HFFc6 (cell line): ENCODE measurements around the gene PGAM2. TPM values are rescaled to one million over a fixed set of nuclear protein-coding genes. Genes with fewer than 3 reads are reported as not detected.

Experiments
- DNase-seq: peaks from one replicate; pipeline ENCODE4 v3.0.0-alpha.2; 2018
- H3K27ac Mint-ChIP-seq: 2 replicates; pipeline ENCODE4 v1.8.0; 2020; ENCODE audit warnings: mild to moderate bottlenecking, mixed read lengths
- H3K27me3 Mint-ChIP-seq: 2 replicates; pipeline ENCODE4 v1.8.0; 2021; ENCODE audit warnings: mild to moderate bottlenecking, moderate library complexity, mixed read lengths; ENCODE audit not compliant: insufficient read depth
- H3K36me3 Mint-ChIP-seq: 2 replicates; pipeline ENCODE4 v1.8.0; 2021; ENCODE audit warnings: low read depth, mixed read lengths
- H3K4me1 Mint-ChIP-seq: 2 replicates; pipeline ENCODE4 v1.8.0; 2020; ENCODE audit warnings: low read depth, mixed read lengths
- H3K4me3 Mint-ChIP-seq: 2 replicates; pipeline ENCODE4 v1.8.0; 2020; ENCODE audit warnings: mild to moderate bottlenecking, moderate library complexity, mixed read lengths
- H3K9me3 Mint-ChIP-seq: 2 replicates; pipeline ENCODE4 v1.8.0; 2020; ENCODE audit warnings: mild to moderate bottlenecking, mixed read lengths
- CTCF ChIP-seq: fragments of 200-600 bp; sonication (generic); IDR thresholded peaks from 2 replicates; pipeline ENCODE4 v1.5.0; 2021; ENCODE audit warnings: antibody characterized with exemption, mild to moderate bottlenecking
- total RNA-seq, 6 experiments: library from RNA; stranded (reverse); fragmentation: NEBNext Ultra II Directional; extraction: Animal tissue kit (Norgen Biotek cat#: 25700); gene quantifications; 2 replicates in 1 of 6; 3 replicates in 5 of 6; pipeline ENCODE4 v1.2.3, GENCODE V29; 2021

PGAM2 gene
- total RNA-seq, 6 experiments from 2014 or later = 0.26 to 0.51 (median 0.35) TPM; not detected in 2

GRCh38 chr7:44098092-44099068 is 33.0 kb upstream of the PGAM2 start:
- DNase-seq = no peak
- Mint-ChIP-seq H3K27ac (no peak overlapping the region), H3K9me3 (no peaks in the 10 kb centered on the region), H3K36me3 (no peaks in the 10 kb centered on the region), H3K4me1 (peaks cover 40% of the 10 kb centered on the region), H3K27me3 (no peaks in the 10 kb centered on the region; the same call in 1 of the 2 replicates), H3K4me3 (no peak overlapping the region)
- TF ChIP-seq CTCF = no peak

GRCh38 chr7:44097064-44097932 is 31.9 kb upstream of the PGAM2 start:
- H3K4me1 Mint-ChIP-seq = peaks cover 36% of the 10 kb centered on the region
- TF ChIP-seq CTCF = no peak
- H3K36me3 Mint-ChIP-seq = no peaks in the 10 kb centered on the region
- H3K9me3 Mint-ChIP-seq = no peaks in the 10 kb centered on the region
- H3K27ac Mint-ChIP-seq = no peak overlapping the region
- no peak for DNase-seq
- H3K27me3 Mint-ChIP-seq = no peaks in the 10 kb centered on the region; the same call in 1 of the 2 replicates
- no peak overlapping the region for H3K4me3 Mint-ChIP-seq

GRCh38 chr7:44096326-44096881 is 31.0 kb upstream of the PGAM2 start:
- no peak for DNase-seq
- peaks cover 30% of the 10 kb centered on the region for H3K4me1 Mint-ChIP-seq
- no peak overlapping the region for H3K27ac Mint-ChIP-seq
- H3K36me3 Mint-ChIP-seq = no peaks in the 10 kb centered on the region
- no peaks in the 10 kb centered on the region; the same call in 1 of the 2 replicates for H3K27me3 Mint-ChIP-seq
- no peak for TF ChIP-seq CTCF
- H3K9me3 Mint-ChIP-seq = no peaks in the 10 kb centered on the region
- no peak overlapping the region for H3K4me3 Mint-ChIP-seq

GRCh38 chr7:44095781-44096180 is 30.4 kb upstream of the PGAM2 start:
- Mint-ChIP-seq H3K9me3 (no peaks in the 10 kb centered on the region), H3K27me3 (no peaks in the 10 kb centered on the region; the same call in 1 of the 2 replicates), H3K4me1 (peaks cover 30% of the 10 kb centered on the region), H3K27ac (no peak overlapping the region), H3K4me3 (no peak overlapping the region), H3K36me3 (no peaks in the 10 kb centered on the region)
- no peak for TF ChIP-seq CTCF
- no peak for DNase-seq

- Mint-ChIP-seq H3K4me3 (no peak overlapping the region), H3K4me1 (peaks cover 30% of the 10 kb centered on the region), H3K27ac (no peak overlapping the region), H3K36me3 (no peaks in the 10 kb centered on the region), H3K9me3 (no peaks in the 10 kb centered on the region), H3K27me3 (no peaks in the 10 kb centered on the region)
- DNase-seq = no peak
- TF ChIP-seq CTCF = no peak
These were observed 29.7 kb upstream of the PGAM2 start for GRCh38 chr7:44094883-44095592.
